SW480 (cell line): ENCODE data around the gene CAND2.
"Not testable (repeated sequence)": the region's sequence is repeated elsewhere in the genome, so short reads cannot be mapped to it uniquely, and the experiment has no call there.

ENCODE experiments used
- DNase-seq: peaks from one replicate; pipeline ENCODE4 v3.0.0-alpha.2; 2016; ENCODE audit warnings: low spot score

CAND2 gene

GRCh38 chr3:12861611-12862010, 65.1 kb downstream of the CAND2 start:
- DNase-seq: no peak

- no peak for DNase-seq
These were observed 65.9 kb downstream of the CAND2 start for GRCh38 chr3:12862387-12862786.

GRCh38 chr3:12865271-12865670, 68.8 kb downstream of the CAND2 start:
- DNase-seq: no peak

- DNase-seq: no peak
These were observed 70.4 kb downstream of the CAND2 start for GRCh38 chr3:12866836-12867235.

- DNase-seq: peak; percentile 92
These were observed 71.9 kb downstream of the CAND2 start for GRCh38 chr3:12868039-12869034.

GRCh38 chr3:12869035-12869621, 72.6 kb downstream of the CAND2 start:
- DNase-seq: no peak

GRCh38 chr3:12870942-12871341, 74.5 kb downstream of the CAND2 start:
- no peak for DNase-seq

- no peak for DNase-seq
These were observed 75.0 kb downstream of the CAND2 start for GRCh38 chr3:12871404-12871983.

- DNase-seq: no peak
These were observed 79.7 kb downstream of the CAND2 start for GRCh38 chr3:12875857-12876836.

GRCh38 chr3:12877040-12877439, 80.6 kb downstream of the CAND2 start:
- DNase-seq: no peak

- no peak for DNase-seq
These were observed 81.7 kb downstream of the CAND2 start for GRCh38 chr3:12878141-12878574.

- not testable (repeated sequence) for DNase-seq
These were observed 82.3 kb downstream of the CAND2 start for GRCh38 chr3:12878758-12879157.

GRCh38 chr3:12879191-12879815, 82.8 kb downstream of the CAND2 start:
- DNase-seq: no peak

GRCh38 chr3:12881858-12882257, 85.4 kb downstream of the CAND2 start:
- DNase-seq: not testable (repeated sequence)

- DNase-seq: no peak
These were observed 86.1 kb downstream of the CAND2 start for GRCh38 chr3:12882336-12883310.

GRCh38 chr3:12884186-12884680, 87.8 kb downstream of the CAND2 start:
- no peak for DNase-seq
